PC-9 (cell line): ENCODE measurements around the gene ACOX1.

Experiments
- EZH2 ChIP-seq: fragments of 200-600 bp; sonication (generic); IDR thresholded peaks from 2 replicates; pipeline ENCODE4 v1.8.0; 2017; ENCODE audit warnings: antibody characterized with exemption, low read depth
- TF ChIP-seq, protein P1 (sequence below): fragments of 200-600 bp; sonication (generic); conservative IDR thresholded peaks from 2 replicates; pipeline ENCODE4 v1.6.1; 2017; ENCODE audit warnings: mixed run types, antibody characterized with exemption, mild to moderate bottlenecking, moderate library complexity

DNA sequence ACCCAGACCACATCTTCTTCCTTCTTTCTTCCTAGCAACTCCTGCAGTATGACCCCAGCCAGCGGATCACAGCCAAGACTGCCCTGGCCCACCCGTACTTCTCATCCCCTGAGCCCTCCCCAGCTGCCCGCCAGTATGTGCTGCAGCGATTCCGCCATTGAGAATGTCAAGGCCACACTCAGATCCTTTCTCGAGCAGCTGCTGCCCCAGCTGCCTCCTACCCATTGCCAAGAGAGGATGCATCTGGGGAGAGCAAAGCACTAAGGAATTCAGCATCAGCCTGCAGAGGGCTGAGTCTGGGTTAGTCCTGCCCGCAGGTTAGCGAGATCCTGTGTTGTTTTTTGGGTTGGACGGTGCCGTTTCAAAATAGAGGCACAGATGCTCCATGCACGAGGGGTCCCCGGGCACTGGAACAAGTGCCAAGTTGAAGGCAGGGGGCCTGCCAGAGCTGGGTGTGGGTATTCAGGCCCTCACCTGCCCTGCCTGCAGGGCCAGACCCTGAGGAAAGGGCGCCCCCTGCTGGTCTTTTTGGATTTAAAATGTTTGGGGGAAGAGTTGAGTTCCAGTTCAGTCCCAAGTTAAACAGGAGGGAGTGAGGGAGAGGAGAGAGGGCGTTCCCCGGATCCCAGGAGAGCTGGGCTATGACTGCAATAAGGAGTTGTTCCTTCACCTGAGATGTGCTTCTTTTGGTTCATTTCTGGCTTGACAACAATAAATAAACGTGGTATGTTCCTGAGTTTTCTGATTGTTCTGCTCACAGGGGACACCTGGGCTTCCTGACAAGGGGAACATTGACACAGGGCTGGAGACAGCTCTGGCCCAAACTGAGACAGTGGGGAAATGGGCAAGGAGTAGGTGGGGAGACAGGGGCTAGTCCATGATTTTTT, 26.5 kb upstream of the ACOX1 start:
- TF ChIP-seq, protein P1, sequence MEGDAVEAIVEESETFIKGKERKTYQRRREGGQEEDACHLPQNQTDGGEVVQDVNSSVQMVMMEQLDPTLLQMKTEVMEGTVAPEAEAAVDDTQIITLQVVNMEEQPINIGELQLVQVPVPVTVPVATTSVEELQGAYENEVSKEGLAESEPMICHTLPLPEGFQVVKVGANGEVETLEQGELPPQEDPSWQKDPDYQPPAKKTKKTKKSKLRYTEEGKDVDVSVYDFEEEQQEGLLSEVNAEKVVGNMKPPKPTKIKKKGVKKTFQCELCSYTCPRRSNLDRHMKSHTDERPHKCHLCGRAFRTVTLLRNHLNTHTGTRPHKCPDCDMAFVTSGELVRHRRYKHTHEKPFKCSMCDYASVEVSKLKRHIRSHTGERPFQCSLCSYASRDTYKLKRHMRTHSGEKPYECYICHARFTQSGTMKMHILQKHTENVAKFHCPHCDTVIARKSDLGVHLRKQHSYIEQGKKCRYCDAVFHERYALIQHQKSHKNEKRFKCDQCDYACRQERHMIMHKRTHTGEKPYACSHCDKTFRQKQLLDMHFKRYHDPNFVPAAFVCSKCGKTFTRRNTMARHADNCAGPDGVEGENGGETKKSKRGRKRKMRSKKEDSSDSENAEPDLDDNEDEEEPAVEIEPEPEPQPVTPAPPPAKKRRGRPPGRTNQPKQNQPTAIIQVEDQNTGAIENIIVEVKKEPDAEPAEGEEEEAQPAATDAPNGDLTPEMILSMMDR: peak; percentile 93
- TF ChIP-seq EZH2: no peak
